Parathyroid adenoma (tissue), 2 donors: ENCODE data around the gene CREG1.

Source experiments
- H2AFZ ChIP-seq: fragments of 300-600 bp; sonication (generic); one replicate; pipeline ENCODE4 v1.7.0; 2017; ENCODE audit warnings: antibody characterized with exemption, mild to moderate bottlenecking
- H3K27ac ChIP-seq: fragments of 300-600 bp; sonication (generic); one replicate; pipeline ENCODE4 v1.7.0; 2017
- H3K27me3 ChIP-seq: fragments of 300-600 bp; sonication (generic); one replicate; pipeline ENCODE4 v1.7.0; 2017; ENCODE audit warnings: low read length; ENCODE audit not compliant: control insufficient read depth, insufficient read depth
- H3K36me3 ChIP-seq: fragments of 300-600 bp; sonication (generic); one replicate; pipeline ENCODE4 v1.7.0; 2017; ENCODE audit warnings: low read length; ENCODE audit not compliant: control insufficient read depth, insufficient read depth
- H3K4me1 ChIP-seq: fragments of 300-600 bp; sonication (generic); one replicate; pipeline ENCODE4 v1.7.0; 2017; ENCODE audit warnings: control low read depth
- H3K4me2 ChIP-seq: fragments of 300-600 bp; sonication (generic); one replicate; pipeline ENCODE4 v1.7.0; 2017; ENCODE audit warnings: low read length
- H3K4me3 ChIP-seq: fragments of 300-600 bp; sonication (generic); one replicate; pipeline ENCODE4 v1.7.0; 2017; ENCODE audit warnings: low read depth, low read length
- H3K79me2 ChIP-seq: fragments of 300-600 bp; sonication (generic); one replicate; pipeline ENCODE4 v1.7.0; 2017; ENCODE audit warnings: control low read depth
- H3K9ac ChIP-seq: fragments of 300-600 bp; sonication (generic); one replicate; pipeline ENCODE4 v1.7.0; 2017; ENCODE audit warnings: mild to moderate bottlenecking
- H3K9me3 ChIP-seq: fragments of 300-600 bp; sonication (generic); one replicate; pipeline ENCODE4 v1.7.0; 2017; ENCODE audit warnings: low read length; ENCODE audit not compliant: control insufficient read depth
- CTCF ChIP-seq: fragments of 300-600 bp; sonication (generic); IDR thresholded peaks from one replicate; pipeline ENCODE4 v1.7.0; 2017; ENCODE audit warnings: antibody characterized with exemption, mild to moderate bottlenecking
- donor health status: primary hyperparathyroidism.

CREG1 gene

GRCh38 chr1:167522246-167522645 is 31.3 kb downstream of the CREG1 start:
- H3K4me1 ChIP-seq, result no peaks in the 10 kb centered on the region
- no peaks in the 10 kb centered on the region for H3K79me2 ChIP-seq
- no peaks in the 10 kb centered on the region for H3K9me3 ChIP-seq
- H3K27ac ChIP-seq, result no peak overlapping the region
- H3K27me3 ChIP-seq, result no peaks in the 10 kb centered on the region
- TF ChIP-seq CTCF, result no peak
- no peaks in the 10 kb centered on the region for H3K36me3 ChIP-seq
- no peak overlapping the region for H3K4me3 ChIP-seq
- H2AFZ ChIP-seq, result no peak overlapping the region
- H3K9ac ChIP-seq, result no peak overlapping the region
- H3K4me2 ChIP-seq, result no peak overlapping the region

GRCh38 chr1:167520711-167521206 is 32.8 kb downstream of the CREG1 start:
- Histone ChIP-seq H3K27me3 (no peaks in the 10 kb centered on the region), H3K27ac (no peak overlapping the region), H3K4me2 (no peak overlapping the region), H3K9me3 (no peaks in the 10 kb centered on the region), H3K79me2 (no peaks in the 10 kb centered on the region), H3K4me3 (no peak overlapping the region), H3K36me3 (no peaks in the 10 kb centered on the region), H3K9ac (no peak overlapping the region), H3K4me1 (no peaks in the 10 kb centered on the region), H2AFZ (no peak overlapping the region)
- no peak for TF ChIP-seq CTCF

GRCh38 chr1:167518331-167518700 is 35.2 kb downstream of the CREG1 start, which contains the start of gene CD247:
Gene CD247, minus strand, starts transcription at chr1:167518529. Its CDS starts 64 bp downstream, at chr1:167518465.
- no peaks in the 10 kb centered on the region for H3K36me3 ChIP-seq
- H3K9ac ChIP-seq, result no peak within 1 kb of the TSS
- no peaks in the 10 kb centered on the region for H3K4me1 ChIP-seq
- no peak for TF ChIP-seq CTCF
- no peaks in the 10 kb centered on the region for H3K79me2 ChIP-seq
- H3K4me3 ChIP-seq, result no peak within 1 kb of the TSS
- no peaks in the 10 kb centered on the region for H3K27me3 ChIP-seq
- H3K4me2 ChIP-seq, result no peak within 1 kb of the TSS
- no peaks in the 10 kb centered on the region for H3K9me3 ChIP-seq
- H3K27ac ChIP-seq, result no peak within 1 kb of the TSS
- H2AFZ ChIP-seq, result no peak within 1 kb of the TSS

- H3K79me2 ChIP-seq, result no peaks in the 10 kb centered on the region
- no peaks in the 10 kb centered on the region for H3K36me3 ChIP-seq
- no peak overlapping the region for H3K27ac ChIP-seq
- H3K4me2 ChIP-seq, result no peak overlapping the region
- no peak overlapping the region for H2AFZ ChIP-seq
- no peak for TF ChIP-seq CTCF
- H3K27me3 ChIP-seq, result no peaks in the 10 kb centered on the region
- no peak overlapping the region for H3K4me3 ChIP-seq
- no peaks in the 10 kb centered on the region for H3K9me3 ChIP-seq
- no peak overlapping the region for H3K9ac ChIP-seq
- H3K4me1 ChIP-seq, result no peaks in the 10 kb centered on the region
These were observed 35.8 kb downstream of the CREG1 start for GRCh38 chr1:167517535-167518330.
